ENCODE results near the gene PAX2. TPM values are rescaled to one million over a fixed set of nuclear protein-coding genes. Genes with fewer than 3 reads are reported as not detected.

The PAX2 gene
- total and polyA plus RNA-seq, 2 of the 13 experiments (the other 11 are each of a cell fraction or from before 2014, with no cell fraction given): not detected

DNA sequence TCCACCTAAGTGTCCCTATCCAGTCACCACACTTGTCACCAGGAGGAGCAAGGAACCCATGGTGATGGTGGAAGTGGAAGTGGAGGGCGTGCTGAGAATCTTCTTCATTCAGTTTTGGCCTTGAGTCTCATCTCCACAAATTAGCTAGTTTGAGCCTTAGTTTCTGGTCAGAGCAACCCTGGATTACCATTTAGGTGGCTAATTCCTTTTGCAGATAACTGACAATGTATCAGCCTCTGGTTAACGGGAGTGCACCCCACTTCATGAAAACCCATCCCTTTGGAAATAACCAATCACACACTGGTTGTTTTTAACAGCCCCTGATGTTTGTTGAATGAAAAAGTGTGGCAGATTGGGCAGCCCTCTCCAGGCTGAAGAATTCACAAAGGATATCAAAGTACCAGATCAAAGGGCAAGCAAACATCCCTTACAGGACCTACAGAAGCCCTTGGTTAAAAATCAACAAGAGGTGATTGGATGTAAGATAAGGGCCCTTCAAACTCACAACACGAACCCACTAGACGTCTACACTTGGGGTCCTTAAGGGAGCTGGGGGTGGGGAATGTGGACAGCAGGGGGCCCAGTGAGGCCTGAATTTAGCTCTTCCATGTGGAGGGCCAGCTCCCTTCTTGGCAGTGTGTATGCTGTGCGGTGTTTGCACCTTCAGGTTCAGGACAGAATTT is 130.2 kb downstream of the PAX2 start (continued):
- TF ChIP-seq, protein P1, sequence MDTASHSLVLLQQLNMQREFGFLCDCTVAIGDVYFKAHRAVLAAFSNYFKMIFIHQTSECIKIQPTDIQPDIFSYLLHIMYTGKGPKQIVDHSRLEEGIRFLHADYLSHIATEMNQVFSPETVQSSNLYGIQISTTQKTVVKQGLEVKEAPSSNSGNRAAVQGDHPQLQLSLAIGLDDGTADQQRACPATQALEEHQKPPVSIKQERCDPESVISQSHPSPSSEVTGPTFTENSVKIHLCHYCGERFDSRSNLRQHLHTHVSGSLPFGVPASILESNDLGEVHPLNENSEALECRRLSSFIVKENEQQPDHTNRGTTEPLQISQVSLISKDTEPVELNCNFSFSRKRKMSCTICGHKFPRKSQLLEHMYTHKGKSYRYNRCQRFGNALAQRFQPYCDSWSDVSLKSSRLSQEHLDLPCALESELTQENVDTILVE (CRISPR knock-in tag; IDR thresholded peaks at IDR 0.05): no peak
- no peak for TF ChIP-seq ZEB1 (IDR thresholded peaks at IDR 0.05; ENCODE audit: insufficient replicate concordance, low read depth)
- no peak for TF ChIP-seq ZNF317 (CRISPR knock-in tag; IDR thresholded peaks at IDR 0.05)
- TF ChIP-seq TBX3 (IDR thresholded peaks at IDR 0.05; ENCODE audit: borderline replicate concordance): peak; percentile 46; the same call in 1 of the 2 replicates
- TF ChIP-seq TSC22D2 (CRISPR knock-in tag; IDR thresholded peaks at IDR 0.05; ENCODE audit: borderline replicate concordance): no peak
- TF ChIP-seq, protein P2, sequence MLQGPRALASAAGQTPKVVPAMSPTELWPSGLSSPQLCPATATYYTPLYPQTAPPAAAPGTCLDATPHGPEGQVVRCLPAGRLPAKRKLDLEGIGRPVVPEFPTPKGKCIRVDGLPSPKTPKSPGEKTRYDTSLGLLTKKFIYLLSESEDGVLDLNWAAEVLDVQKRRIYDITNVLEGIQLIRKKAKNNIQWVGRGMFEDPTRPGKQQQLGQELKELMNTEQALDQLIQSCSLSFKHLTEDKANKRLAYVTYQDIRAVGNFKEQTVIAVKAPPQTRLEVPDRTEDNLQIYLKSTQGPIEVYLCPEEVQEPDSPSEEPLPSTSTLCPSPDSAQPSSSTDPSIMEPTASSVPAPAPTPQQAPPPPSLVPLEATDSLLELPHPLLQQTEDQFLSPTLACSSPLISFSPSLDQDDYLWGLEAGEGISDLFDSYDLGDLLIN (CRISPR knock-in tag; IDR thresholded peaks at IDR 0.05; ENCODE audit: borderline replicate concordance): no peak
- no peak for TF ChIP-seq ZNF839 (CRISPR knock-in tag; IDR thresholded peaks at IDR 0.05; ENCODE audit: borderline replicate concordance)
- TF ChIP-seq MLLT10 (CRISPR knock-in tag; IDR thresholded peaks at IDR 0.05): no peak
- TF ChIP-seq ZNF430 (CRISPR knock-in tag; IDR thresholded peaks at IDR 0.05): no peak
- TF ChIP-seq AGO2 (optimal IDR thresholded peaks at IDR 0.05; ENCODE audit: low read depth, low read length): no peak
- TF ChIP-seq ZNF343 (CRISPR knock-in tag; IDR thresholded peaks at IDR 0.05): no peak
- no peak for TF ChIP-seq ZNF10 (CRISPR knock-in tag; IDR thresholded peaks at IDR 0.05; ENCODE audit: borderline replicate concordance, low read depth)
- TF ChIP-seq ZFP41 (CRISPR knock-in tag; IDR thresholded peaks at IDR 0.05; ENCODE audit: borderline replicate concordance): no peak
- peak; percentile 20; the same call in 1 of the 2 replicates for TF ChIP-seq ZNF121 (CRISPR knock-in tag; IDR thresholded peaks at IDR 0.05)
- TF ChIP-seq, protein P3, sequence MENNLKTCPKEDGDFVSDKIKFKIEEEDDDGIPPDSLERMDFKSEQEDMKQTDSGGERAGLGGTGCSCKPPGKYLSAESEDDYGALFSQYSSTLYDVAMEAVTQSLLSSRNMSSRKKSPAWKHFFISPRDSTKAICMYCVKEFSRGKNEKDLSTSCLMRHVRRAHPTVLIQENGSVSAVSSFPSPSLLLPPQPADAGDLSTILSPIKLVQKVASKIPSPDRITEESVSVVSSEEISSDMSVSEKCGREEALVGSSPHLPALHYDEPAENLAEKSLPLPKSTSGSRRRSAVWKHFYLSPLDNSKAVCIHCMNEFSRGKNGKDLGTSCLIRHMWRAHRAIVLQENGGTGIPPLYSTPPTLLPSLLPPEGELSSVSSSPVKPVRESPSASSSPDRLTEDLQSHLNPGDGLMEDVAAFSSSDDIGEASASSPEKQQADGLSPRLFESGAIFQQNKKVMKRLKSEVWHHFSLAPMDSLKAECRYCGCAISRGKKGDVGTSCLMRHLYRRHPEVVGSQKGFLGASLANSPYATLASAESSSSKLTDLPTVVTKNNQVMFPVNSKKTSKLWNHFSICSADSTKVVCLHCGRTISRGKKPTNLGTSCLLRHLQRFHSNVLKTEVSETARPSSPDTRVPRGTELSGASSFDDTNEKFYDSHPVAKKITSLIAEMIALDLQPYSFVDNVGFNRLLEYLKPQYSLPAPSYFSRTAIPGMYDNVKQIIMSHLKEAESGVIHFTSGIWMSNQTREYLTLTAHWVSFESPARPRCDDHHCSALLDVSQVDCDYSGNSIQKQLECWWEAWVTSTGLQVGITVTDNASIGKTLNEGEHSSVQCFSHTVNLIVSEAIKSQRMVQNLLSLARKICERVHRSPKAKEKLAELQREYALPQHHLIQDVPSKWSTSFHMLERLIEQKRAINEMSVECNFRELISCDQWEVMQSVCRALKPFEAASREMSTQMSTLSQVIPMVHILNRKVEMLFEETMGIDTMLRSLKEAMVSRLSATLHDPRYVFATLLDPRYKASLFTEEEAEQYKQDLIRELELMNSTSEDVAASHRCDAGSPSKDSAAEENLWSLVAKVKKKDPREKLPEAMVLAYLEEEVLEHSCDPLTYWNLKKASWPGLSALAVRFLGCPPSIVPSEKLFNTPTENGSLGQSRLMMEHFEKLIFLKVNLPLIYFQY (CRISPR knock-in tag; IDR thresholded peaks at IDR 0.05; ENCODE audit: borderline replicate concordance): no peak
- TF ChIP-seq PHF20 (CRISPR knock-in tag; IDR thresholded peaks at IDR 0.05): no peak
- TF ChIP-seq TOE1 (CRISPR knock-in tag; IDR thresholded peaks at IDR 0.05): no peak
- no peak for TF ChIP-seq FOXM1 (CRISPR knock-in tag; IDR thresholded peaks at IDR 0.05)
- TF ChIP-seq ZNF3 (CRISPR knock-in tag; IDR thresholded peaks at IDR 0.05): peak; percentile 100
- TF ChIP-seq MIER2 (CRISPR knock-in tag; IDR thresholded peaks at IDR 0.05): no peak
- peak; percentile 72 for TF ChIP-seq KDM6A (CRISPR knock-in tag; IDR thresholded peaks at IDR 0.05; ENCODE audit: low read depth)
- TF ChIP-seq EP300 (IDR thresholded peaks at IDR 0.05; ENCODE audit: low read depth in 2 of 2, low read length in 2 of 2): peak in 1 of 2 experiments; percentile 89; a peak in 2 of 4 replicates
- peak; percentile 53; the same call in 1 of the 2 replicates for TF ChIP-seq EP300 (CRISPR knock-in tag; IDR thresholded peaks at IDR 0.05; ENCODE audit: borderline replicate concordance)
- TF ChIP-seq MEF2D (CRISPR knock-in tag; IDR thresholded peaks at IDR 0.05): 0 out of 2 replicates have a peak, but pooled peaks have one; percentile 23
- no peak for TF ChIP-seq KLF12 (CRISPR knock-in tag; IDR thresholded peaks at IDR 0.05; ENCODE audit: borderline replicate concordance)

Data from HepG2 (cell line).